H9 (cell line): ENCODE data around the gene RAF1. TPM values are rescaled to one million over a fixed set of nuclear protein-coding genes. Genes with fewer than 3 reads are reported as not detected.

Experiments
- DNase-seq: peaks from one replicate; pipeline ENCODE4 v3.0.0-alpha.2; 2017
- H2AFZ ChIP-seq: one replicate; pipeline ENCODE4 v1.6.1; 2013; ENCODE audit warnings: mild to moderate bottlenecking, low read length, control low read depth, moderate library complexity
- H2AK5ac ChIP-seq: 2 replicates; pipeline ENCODE4 v1.6.1; 2013; ENCODE audit warnings: low read length, control low read depth, mixed read lengths; ENCODE audit not compliant: insufficient read length
- H2BK120ac ChIP-seq: one replicate; pipeline ENCODE4 v1.6.1; 2013; ENCODE audit warnings: low read depth, mild to moderate bottlenecking, low read length, control low read depth, inconsistent platforms; ENCODE audit not compliant: poor library complexity, severe bottlenecking
- H2BK12ac ChIP-seq: 2 replicates; pipeline ENCODE4 v1.6.1; 2013; ENCODE audit warnings: low read length, control low read depth, mixed read lengths, low read depth; ENCODE audit not compliant: insufficient read length
- H2BK15ac ChIP-seq: 2 replicates; pipeline ENCODE4 v1.6.1; 2013; ENCODE audit warnings: low read depth, low read length, control low read depth
- H2BK20ac ChIP-seq: one replicate; pipeline ENCODE4 v1.6.1; 2013; ENCODE audit warnings: low read depth, mild to moderate bottlenecking, low read length, control low read depth, inconsistent platforms; ENCODE audit not compliant: poor library complexity, severe bottlenecking
- H2BK5ac ChIP-seq: 2 replicates; pipeline ENCODE4 v1.6.1; 2013; ENCODE audit warnings: low read length, control low read depth, mixed read lengths; ENCODE audit not compliant: insufficient read length
- H3K14ac ChIP-seq: 2 replicates; pipeline ENCODE4 v1.6.1; 2013; ENCODE audit warnings: low read length, control low read depth; ENCODE audit not compliant: insufficient read depth
- H3K18ac ChIP-seq: 2 replicates; pipeline ENCODE4 v1.6.1; 2013; ENCODE audit warnings: low read depth, mild to moderate bottlenecking, mixed read lengths, low read length, control low read depth; ENCODE audit not compliant: insufficient read length
- H3K23ac ChIP-seq: 2 replicates; pipeline ENCODE4 v1.6.1; 2013; ENCODE audit warnings: low read length, control low read depth, mixed read lengths, low read depth; ENCODE audit not compliant: insufficient read length
- H3K23me2 ChIP-seq: 2 replicates; pipeline ENCODE4 v1.6.1; 2013; ENCODE audit warnings: low read depth, mild to moderate bottlenecking, mixed read lengths, low read length, control low read depth; ENCODE audit not compliant: insufficient read length, poor library complexity, severe bottlenecking
- H3K27ac ChIP-seq: 2 replicates; pipeline ENCODE4 v1.5.1; 2013; ENCODE audit warnings: low read length, control low read depth, mixed read lengths, low read depth; ENCODE audit not compliant: insufficient read length
- H3K27me3 ChIP-seq: 2 replicates; pipeline ENCODE4 v1.6.1; 2013; ENCODE audit warnings: low read length, control low read depth, inconsistent platforms; ENCODE audit not compliant: insufficient read depth
- H3K4ac ChIP-seq: 2 replicates; pipeline ENCODE4 v1.6.1; 2013; ENCODE audit warnings: low read depth, mild to moderate bottlenecking, control low read depth, inconsistent platforms, low read length, moderate library complexity
- H3K4me1 ChIP-seq: 2 replicates; pipeline ENCODE4 v1.6.1; 2013; ENCODE audit warnings: low read length, control low read depth, inconsistent platforms; ENCODE audit not compliant: insufficient read depth
- H3K4me2 ChIP-seq: 2 replicates; pipeline ENCODE4 v1.6.1; 2013; ENCODE audit warnings: low read length, control low read depth, mixed read lengths; ENCODE audit not compliant: insufficient read length, insufficient read depth
- H3K56ac ChIP-seq: 2 replicates; pipeline ENCODE4 v1.6.1; 2013; ENCODE audit warnings: low read depth, mild to moderate bottlenecking, mixed read lengths, low read length, control low read depth; ENCODE audit not compliant: insufficient read length
- H3K79me1 ChIP-seq: 2 replicates; pipeline ENCODE4 v1.6.1; 2013; ENCODE audit warnings: low read depth, mild to moderate bottlenecking, moderate library complexity, low read length, control low read depth, inconsistent platforms; ENCODE audit not compliant: insufficient read depth, poor library complexity, severe bottlenecking
- H3K79me2 ChIP-seq: 2 replicates; pipeline ENCODE4 v1.6.1; 2013; ENCODE audit warnings: low read length, control low read depth, inconsistent platforms; ENCODE audit not compliant: insufficient read depth
- H3K9ac ChIP-seq: 2 replicates; pipeline ENCODE4 v1.6.1; 2013; ENCODE audit warnings: low read length, control low read depth, mixed read lengths; ENCODE audit not compliant: insufficient read length; ENCODE audit errors: extremely low read depth
- H3K9me3 ChIP-seq: one replicate; pipeline ENCODE4 v1.6.1; 2013; ENCODE audit warnings: low read depth, low read length, inconsistent platforms; ENCODE audit not compliant: control insufficient read depth
- H3T11ph ChIP-seq: one replicate; pipeline ENCODE4 v1.6.1; 2013; ENCODE audit warnings: mild to moderate bottlenecking, low read length, control low read depth, inconsistent platforms
- H4K20me1 ChIP-seq: one replicate; pipeline ENCODE4 v1.6.1; 2013; ENCODE audit not compliant: control insufficient read depth, insufficient read length, insufficient read depth
- H4K5ac ChIP-seq: 2 replicates; pipeline ENCODE4 v1.6.1; 2013; ENCODE audit warnings: low read depth, mild to moderate bottlenecking, mixed read lengths, low read length, control low read depth; ENCODE audit not compliant: insufficient read length
- H4K8ac ChIP-seq: replicated peaks from 2 replicates; pipeline ENCODE4 v1.6.1; 2013; ENCODE audit warnings: low read length, control low read depth, mixed read lengths, low read depth; ENCODE audit not compliant: insufficient read length
- H4K91ac ChIP-seq: 2 replicates; pipeline ENCODE4 v1.6.1; 2013; ENCODE audit warnings: low read depth, mild to moderate bottlenecking, moderate library complexity, mixed read lengths, low read length, control low read depth; ENCODE audit not compliant: insufficient read length
- H3K27ac Mint-ChIP-seq, 3 experiments: 2 replicates in 2 of 3; 3 replicates in 1 of 3; pipeline ENCODE4 v1.8.0; 2020 to 2021; ENCODE audit warnings: mixed read lengths in 3 of 3, mild to moderate bottlenecking in 1 of 3, moderate library complexity in 1 of 3
- H3K27me3 Mint-ChIP-seq: 2 replicates; pipeline ENCODE4 v1.8.0; 2021; ENCODE audit warnings: low read depth, mild to moderate bottlenecking, moderate library complexity, mixed read lengths
- H3K36me3 Mint-ChIP-seq, 3 experiments: 2 replicates in 2 of 3; 3 replicates in 1 of 3; pipeline ENCODE4 v1.8.0; 2020 to 2021; ENCODE audit warnings: low read depth in 3 of 3, mixed read lengths in 3 of 3; ENCODE audit not compliant: insufficient read depth in 1 of 3
- H3K4me1 Mint-ChIP-seq, 2 experiments: 2 replicates each; pipeline ENCODE4 v1.8.0; 2020; ENCODE audit warnings: mixed read lengths in 2 of 2
- H3K4me3 Mint-ChIP-seq, 2 experiments: 2 replicates in 1 of 2; 3 replicates in 1 of 2; pipeline ENCODE4 v1.8.0; 2020 to 2021; ENCODE audit warnings: mild to moderate bottlenecking in 2 of 2, mixed read lengths in 2 of 2, moderate library complexity in 1 of 2
- H3K9me3 Mint-ChIP-seq, 2 experiments: 2 replicates in 1 of 2; 3 replicates in 1 of 2; pipeline ENCODE4 v1.8.0; 2020; ENCODE audit warnings: mild to moderate bottlenecking in 2 of 2, mixed read lengths in 2 of 2, moderate library complexity in 1 of 2
- WGBS: extraction: QIAGEN DNeasy Blood & Tissue Kit; methylation state at CpG from one replicate; pipeline ENCODE4 v1.1.7; 2013; ENCODE audit warnings: missing lambda C conversion rate, low lambda C conversion rate, mixed read lengths; ENCODE audit not compliant: insufficient read length; ENCODE audit errors: extremely low coverage; 5-methylcytosine and 5-hydroxymethylcytosine counted together
- total RNA-seq: library from RNA; stranded (reverse); gene quantifications from 2 replicates; pipeline ENCODE4 v1.2.1, GENCODE V29; 2021
- TF ChIP-seq, protein P1 (sequence below): fragments of 200-600 bp; sonication (generic); conservative IDR thresholded peaks from 3 replicates; pipeline ENCODE4 v1.8.0; 2021; ENCODE audit warnings: antibody characterized with exemption, mild to moderate bottlenecking

RAF1 gene
- total RNA-seq, 1 experiment from 2014 or later: 112 TPM

DNA sequence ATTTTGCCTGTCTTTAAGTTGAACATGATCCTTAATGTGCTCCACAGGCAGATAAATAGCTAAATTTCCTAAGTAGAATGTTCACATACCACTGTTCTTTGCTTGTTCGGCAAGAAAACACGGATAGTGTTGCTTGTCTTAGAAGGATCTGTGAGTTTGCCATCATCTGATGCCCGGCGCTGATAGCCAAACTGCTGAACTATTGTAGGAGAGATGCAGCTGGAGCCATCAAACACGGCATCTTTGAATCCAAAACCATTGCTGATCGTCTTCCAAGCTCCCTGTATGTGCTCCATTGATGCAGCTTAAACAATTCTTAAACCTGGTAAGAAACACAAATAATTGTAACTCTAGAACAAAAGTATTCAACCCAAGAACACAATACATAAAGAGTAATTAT, 45.5 kb downstream of the RAF1 start:
- no peak overlapping the region for H3K4ac ChIP-seq
- peaks cover 9% of the 10 kb centered on the region for H3K79me1 ChIP-seq
- H2AK5ac ChIP-seq: no peak overlapping the region
- no peaks in the 10 kb centered on the region for H3K9me3 ChIP-seq
- H3K79me2 ChIP-seq: peaks cover 11% of the 10 kb centered on the region; the same call in 1 of the 2 replicates
- no peak overlapping the region for H3K9ac ChIP-seq
- no peak overlapping the region for H4K8ac ChIP-seq
- Mint-ChIP-seq H3K27me3 (no peaks in the 10 kb centered on the region), H3K4me1 (peaks cover 12 to 16% of the 10 kb centered on the region in 2 experiments), H3K36me3 (peaks cover 3 to 29% (median 21%) of the 10 kb centered on the region in 3 experiments; a peak in 6 of 7 replicates), H3K27ac (no peak overlapping the region), H3K4me3 (no peak overlapping the region), H3K9me3 (no peaks in the 10 kb centered on the region)
- no peak overlapping the region for H3K27ac ChIP-seq
- H2BK12ac ChIP-seq: no peak overlapping the region
- no peak overlapping the region for H2AFZ ChIP-seq
- no CpG with 5 or more reads among the region's 6 CpGs for WGBS
- no peak overlapping the region for H3K56ac ChIP-seq
- H2BK5ac ChIP-seq: no peak overlapping the region
- H2BK15ac ChIP-seq: no peak overlapping the region
- DNase-seq: no peak
- no peaks in the 10 kb centered on the region for H3K27me3 ChIP-seq
- H2BK20ac ChIP-seq: no peak overlapping the region
- no peak overlapping the region for H3T11ph ChIP-seq
- no peaks in the 10 kb centered on the region for H3K23me2 ChIP-seq
- H2BK120ac ChIP-seq: no peak overlapping the region
- no peaks in the 10 kb centered on the region; the same call in 1 of the 2 replicates for H3K4me1 ChIP-seq
- TF ChIP-seq, protein P1, sequence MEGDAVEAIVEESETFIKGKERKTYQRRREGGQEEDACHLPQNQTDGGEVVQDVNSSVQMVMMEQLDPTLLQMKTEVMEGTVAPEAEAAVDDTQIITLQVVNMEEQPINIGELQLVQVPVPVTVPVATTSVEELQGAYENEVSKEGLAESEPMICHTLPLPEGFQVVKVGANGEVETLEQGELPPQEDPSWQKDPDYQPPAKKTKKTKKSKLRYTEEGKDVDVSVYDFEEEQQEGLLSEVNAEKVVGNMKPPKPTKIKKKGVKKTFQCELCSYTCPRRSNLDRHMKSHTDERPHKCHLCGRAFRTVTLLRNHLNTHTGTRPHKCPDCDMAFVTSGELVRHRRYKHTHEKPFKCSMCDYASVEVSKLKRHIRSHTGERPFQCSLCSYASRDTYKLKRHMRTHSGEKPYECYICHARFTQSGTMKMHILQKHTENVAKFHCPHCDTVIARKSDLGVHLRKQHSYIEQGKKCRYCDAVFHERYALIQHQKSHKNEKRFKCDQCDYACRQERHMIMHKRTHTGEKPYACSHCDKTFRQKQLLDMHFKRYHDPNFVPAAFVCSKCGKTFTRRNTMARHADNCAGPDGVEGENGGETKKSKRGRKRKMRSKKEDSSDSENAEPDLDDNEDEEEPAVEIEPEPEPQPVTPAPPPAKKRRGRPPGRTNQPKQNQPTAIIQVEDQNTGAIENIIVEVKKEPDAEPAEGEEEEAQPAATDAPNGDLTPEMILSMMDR: no peak
- no peaks in the 10 kb centered on the region for H4K20me1 ChIP-seq
- H3K18ac ChIP-seq: no peak overlapping the region
- H3K4me2 ChIP-seq: no peak overlapping the region
- no peak overlapping the region for H4K91ac ChIP-seq
- H4K5ac ChIP-seq: no peak overlapping the region
- H3K14ac ChIP-seq: no peak overlapping the region
- no peak overlapping the region for H3K23ac ChIP-seq
